NOMO-1 treated with dmso at 0.1 percent for 144 hours (cell line): ENCODE results near the gene CHST12.
A peak's percentile ranks its signal among the peaks of the same experiment; 100 is the strongest.
"Not testable (repeated sequence)": the region's sequence is repeated elsewhere in the genome, so short reads cannot be mapped to it uniquely, and the experiment has no call there.

Source experiments
- DNase-seq: peaks from one replicate; lab custom pipeline; 2025; ENCODE audit not compliant: unreplicated experiment; lab: John Stamatoyannopoulos, UW

Gene CHST12

DNA sequence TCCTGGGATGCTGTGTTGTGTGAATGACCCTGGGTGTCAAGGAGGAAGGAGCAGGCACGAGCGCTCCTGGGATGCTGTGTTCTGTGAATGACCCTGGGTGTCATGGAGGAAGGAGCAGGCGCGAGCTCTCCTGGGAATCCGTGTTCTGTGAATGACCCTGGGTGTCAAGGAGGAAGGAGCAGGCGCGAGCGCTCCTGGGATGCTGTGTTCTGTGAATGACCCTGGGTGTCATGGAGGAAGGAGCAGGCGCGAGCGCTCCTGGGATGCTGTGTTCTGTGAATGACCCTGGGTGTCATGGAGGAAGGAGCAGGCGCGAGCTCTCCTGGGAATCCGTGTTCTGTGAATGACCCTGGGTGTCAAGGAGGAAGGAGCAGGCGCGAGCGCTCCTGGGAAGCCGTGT lies 25.9 kb upstream of the CHST12 start:
- not testable (repeated sequence) for DNase-seq

DNA sequence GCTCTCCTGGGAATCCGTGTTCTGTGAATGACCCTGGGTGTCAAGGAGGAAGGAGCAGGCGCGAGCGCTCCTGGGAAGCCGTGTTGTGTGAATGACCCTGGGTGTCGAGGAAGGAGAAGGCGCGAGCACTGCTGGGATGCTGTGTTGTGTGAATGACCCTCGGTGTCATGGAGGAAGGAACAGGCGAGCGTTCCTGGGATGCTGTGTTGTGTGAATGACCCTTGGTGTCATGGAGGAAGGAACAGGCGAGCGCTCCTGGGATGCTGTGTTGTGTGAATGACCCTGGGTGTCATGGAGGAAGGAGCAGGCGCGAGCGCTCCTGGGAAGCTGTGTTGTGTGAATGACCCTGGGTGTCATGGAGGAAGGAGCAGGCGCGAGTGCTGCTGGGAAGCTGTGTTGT lies 25.3 kb upstream of the CHST12 start:
- DNase-seq = not testable (repeated sequence)

DNA sequence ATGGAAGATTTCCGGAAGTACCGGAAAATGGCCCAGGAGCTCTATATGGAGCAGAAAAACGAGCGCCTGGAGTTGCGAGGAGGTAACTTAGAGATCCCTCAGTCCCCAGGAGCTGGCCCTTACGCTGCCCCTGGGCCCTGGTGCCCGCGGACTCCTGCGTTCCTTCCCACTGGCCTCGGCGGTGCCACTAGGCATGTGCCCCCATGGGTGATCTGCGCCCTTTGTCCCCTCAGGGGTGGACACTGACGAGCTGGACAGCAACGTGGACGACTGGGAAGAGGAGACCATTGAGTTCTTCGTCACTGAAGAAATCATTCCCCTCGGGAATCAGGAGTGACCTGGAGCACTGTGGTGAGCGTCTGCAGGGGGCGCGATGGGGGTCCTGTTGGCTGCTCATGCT lies 24.2 kb upstream of the CHST12 start:
- no peak for DNase-seq

DNA sequence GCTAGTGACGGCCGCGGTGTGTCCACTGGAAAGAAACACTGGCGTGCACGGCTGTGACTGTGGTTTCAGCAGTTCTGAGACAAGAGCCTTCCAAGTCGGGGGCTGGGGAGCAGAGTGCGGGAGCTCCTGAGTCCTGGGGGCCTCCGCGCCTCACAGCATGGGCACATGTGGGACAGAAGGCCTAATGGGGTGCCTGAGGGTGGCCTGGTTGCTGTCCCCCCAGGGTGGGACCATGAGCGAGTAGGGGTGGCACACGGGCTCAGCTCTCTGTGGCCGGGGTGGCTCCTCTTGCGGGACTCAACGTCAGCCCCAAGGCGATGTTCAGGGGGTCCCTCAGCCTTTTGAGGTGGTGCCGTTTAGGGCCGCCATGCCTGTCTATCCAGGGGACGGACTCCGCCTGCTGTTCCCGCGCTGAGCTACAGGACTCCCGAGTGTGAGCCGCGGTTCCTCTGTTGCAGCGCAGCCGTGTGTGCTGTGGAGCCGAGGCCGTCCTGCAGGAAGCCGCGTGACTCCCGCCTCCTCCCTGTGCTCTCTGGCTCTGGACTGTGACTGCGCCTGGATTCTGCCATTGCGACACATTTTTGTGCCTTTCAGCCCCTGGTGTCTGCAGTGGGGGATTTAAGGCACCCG lies 23.5 kb upstream of the CHST12 start:
- DNase-seq = no peak

DNA sequence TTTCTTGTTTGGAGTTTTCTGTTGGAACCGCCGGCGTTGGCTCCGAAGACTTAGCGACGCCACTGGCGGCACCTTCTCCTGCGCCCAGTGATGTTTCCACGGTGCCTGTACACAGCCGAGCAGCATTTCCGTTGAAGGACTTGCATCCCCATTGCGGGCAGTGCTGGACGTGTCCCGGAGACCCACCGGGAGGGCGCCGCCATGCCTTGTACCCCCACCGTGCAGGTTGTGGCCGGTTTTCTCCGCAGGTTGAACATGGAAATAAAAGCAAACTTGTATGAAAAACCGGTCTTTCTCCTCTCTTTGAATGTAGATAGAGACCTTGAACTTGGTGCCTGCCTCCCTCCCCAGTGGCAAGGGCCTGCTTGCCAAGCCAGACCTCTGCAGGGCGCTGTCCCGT lies 22.9 kb upstream of the CHST12 start:
- no peak for DNase-seq

DNA sequence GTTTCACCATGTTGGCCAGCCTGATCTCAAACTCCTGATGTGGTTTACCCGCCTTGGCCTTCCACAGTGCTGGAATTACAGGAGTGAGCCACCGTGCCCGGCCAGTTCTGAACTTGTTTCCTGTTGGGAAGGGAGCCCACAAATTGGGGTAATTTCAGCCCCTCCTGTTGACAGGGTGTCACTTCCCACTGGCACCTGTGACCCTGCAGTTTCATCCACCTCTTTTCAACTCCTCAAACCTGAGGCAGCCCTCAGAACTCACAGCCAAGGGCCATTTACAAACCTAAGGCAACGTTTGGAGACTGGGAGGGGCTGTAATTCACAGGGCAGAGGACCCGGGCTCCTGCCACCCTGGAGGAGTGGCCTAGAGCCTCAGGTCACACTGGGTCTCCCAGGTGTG lies 22.2 kb upstream of the CHST12 start:
- DNase-seq = no peak

DNA sequence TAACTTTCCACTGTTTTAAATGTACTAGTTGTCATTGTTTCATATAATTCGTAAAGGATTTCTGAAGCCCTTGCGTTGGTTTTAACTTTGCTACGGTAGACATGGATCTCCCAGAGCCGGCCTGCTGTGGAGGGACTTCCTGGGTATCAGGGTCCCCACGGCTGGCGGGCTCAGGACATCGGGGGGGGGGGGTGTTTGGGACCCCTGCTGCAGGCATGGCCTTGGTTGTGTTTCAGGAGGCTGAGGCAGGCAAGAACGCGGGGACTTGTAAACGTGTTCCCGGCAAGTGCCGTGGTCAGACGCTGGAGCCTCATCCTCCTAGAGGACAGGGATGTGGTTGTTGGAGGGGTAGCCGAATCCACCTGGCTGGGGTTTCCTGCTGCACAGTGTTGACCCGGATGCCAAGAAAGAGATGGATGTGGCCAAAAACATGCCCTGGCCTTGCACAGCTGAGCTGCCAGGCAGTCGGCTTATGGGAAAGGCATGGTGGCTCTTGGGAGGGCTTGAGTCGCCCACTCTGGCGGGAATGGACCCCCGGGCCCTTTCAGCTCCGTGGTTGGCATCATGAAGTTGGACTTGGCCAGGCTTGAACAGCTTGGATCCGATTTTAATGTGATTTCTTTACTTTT lies 21.4 kb upstream of the CHST12 start:
- DNase-seq = no peak

DNA sequence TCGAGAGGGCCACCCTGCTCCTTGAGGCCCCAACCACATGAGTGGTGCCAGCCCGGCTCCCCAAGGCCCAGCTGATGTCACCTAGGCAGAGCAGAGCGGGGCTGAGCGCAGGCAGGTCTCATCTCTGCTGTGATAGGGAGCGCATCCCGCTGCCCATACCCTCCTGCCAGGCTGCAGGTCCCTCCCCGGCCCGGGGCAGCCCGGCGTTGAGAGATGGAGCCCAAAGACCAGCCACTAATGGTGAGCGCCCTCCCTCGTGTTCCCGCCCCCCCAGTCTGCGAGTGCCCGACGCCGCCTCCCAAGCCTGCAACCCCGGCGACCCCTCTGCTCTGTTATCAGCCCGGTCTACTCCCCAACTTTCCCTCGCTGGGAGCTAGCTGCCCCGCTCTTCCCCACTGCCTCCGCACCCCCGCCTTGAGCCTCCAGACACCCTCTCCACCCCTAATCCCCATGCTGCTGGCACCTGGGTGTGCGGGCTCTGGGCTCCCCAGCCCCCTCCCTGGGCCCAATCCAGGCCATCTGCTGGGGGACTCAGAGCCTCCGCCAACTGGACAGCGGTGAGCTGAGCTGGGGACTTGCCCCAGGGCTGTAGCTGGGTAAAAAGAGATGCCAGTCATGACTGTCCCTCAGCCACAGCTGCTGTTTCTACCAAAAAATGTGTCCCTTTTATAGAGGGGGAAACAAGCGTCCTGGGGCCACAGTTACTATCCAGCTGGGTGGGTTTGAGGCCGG lies 19.7 kb upstream of the CHST12 start:
- no peak for DNase-seq

DNA sequence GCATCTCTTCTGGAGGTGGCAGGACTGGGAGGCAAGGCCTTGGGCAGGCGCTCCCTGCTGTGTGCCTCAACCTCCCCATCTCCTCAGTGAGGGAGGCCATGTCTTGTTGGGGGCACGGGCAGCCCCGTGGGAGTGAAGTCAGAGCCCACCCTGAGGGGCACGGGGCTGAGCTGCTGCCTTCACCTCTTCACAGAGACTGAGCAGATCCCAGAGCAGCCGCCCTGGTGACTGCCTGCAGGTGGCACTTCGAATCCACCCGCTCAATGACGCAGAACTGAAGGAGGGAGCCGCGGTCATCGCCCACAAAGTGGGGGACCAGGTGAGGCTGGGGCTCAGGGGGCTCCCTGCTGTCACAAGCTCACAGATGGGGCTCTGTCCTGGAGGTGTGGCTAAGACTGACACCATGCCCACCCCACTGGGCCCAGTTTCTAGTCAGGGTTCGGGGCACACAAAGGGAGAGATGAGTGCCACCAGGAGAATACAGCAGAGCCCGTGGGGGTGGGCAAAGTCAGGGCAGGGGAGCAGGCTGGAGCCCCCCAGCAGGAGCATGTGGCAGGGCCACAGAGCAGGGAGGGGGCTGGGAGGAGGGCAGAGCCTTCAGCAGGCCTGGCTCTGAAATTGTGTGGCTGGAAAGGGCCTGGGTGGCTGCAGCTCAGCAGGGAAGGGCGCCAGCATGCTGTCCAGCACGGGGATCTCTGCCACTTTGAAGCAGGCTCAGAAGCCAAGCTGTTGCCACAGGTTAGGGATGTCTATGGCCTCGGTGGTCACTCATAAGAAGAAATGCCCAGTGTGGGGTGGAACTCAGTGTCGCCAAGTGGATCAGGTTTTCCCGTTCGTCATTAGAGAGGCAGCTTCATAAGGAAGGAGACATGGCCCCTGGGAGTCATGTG lies 18.8 kb upstream of the CHST12 start:
- no peak for DNase-seq

DNA sequence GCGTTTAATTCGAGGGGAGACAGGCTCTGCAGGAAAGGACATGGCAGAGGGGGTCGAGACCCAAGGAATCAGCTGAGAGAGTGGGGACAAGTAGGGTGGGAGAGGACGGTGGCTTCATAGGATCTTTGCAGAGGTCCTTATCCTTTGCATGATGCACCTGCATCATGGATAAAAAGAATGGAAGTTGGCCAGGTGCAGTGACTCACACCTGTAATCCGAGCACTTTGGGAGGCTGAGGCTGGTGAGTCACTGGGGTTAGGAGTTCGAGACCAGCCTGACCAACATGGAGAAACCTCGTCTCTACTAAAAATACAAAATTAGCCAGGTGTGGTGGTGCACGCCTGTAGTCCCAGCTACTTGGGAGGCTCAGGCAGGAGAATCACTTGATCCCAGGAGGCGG lies 17.3 kb upstream of the CHST12 start:
- not testable (repeated sequence) for DNase-seq

DNA sequence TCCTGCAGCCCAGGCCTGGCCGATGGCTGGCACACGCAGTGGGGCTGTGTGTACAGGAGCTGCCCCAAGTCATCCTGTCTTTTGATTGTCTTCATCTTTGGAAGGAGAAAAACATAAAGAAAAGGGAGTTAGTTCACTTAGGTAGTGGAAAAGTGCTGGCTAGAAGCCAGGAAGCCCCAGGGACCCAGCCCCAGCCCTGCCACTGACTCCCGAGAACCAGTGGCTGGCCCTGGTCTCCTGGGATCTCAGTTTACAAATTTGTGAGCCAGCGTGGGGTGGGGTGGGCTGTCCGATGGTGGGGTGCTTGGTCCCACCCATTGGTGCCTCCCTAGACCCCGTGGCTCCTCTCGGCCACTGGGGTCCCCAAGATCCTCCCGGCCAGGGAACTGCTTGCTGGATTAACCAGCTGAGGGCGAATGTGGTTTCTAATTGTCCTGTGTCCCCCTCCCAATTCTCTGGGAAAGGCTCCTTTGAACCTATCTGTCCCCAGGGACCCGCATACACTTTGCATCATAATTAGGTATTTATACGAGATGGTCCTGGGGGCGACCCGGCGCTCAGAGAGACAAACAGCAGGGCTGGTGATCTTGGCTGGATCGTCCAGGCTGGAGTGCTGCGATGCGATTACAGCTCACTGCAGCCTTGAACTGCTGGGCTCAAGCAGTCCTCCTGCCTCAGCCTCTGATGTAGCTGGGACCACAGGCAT lies 16.3 kb upstream of the CHST12 start:
- no peak for DNase-seq

DNA sequence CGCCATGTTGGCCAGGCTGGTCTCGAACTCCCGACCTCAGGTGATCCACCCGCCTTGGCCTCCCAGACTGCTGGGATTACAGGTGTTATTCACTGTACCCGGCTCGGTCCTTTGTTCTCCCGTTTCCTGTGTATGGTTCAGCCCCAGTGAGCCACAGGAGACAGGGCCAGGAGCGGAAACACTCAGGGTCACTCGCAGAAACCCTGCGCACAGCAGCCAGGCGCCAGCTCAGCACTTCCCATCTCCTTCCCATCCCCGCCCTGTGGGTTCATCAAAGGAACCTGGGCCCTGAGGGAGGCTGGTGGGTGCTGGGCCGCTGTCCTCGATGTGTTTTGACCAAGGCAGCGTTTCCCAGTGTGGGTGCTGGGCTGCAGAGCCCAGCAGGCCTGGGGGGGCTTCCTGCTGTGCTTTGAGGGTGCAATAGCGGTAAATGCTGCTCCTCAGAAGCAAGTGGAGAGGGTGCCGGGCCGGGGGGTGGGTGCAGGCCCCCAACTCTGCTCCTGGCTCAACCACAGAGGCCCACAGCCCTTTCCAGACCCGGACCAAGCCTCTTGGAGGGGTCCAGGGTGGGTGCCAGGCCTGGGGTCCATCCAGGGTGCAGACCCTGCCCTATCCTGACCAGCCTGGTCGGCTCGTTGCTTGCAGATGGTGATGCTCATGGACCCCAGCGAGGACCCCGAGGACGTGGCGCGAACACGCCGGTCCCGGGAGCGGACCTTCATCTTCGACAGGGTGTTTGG lies 15.3 kb upstream of the CHST12 start:
- DNase-seq = no peak

DNA sequence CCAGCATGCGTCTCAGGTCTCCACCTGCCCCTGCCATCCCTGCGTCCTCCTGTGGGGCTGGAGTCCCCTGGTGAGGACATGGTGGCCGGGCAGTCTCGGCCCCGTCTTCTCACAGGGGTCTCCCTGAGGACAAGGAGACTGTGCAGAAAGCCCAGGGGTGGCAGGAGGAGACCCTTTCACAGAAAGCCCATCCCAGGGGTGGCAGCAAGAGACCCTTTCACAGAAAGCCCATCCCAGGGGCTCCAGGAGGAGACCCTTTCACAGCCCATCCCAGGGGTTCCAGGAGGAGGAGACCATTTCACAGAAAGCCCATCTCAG lies 14.8 kb upstream of the CHST12 start:
- no peak for DNase-seq

DNA sequence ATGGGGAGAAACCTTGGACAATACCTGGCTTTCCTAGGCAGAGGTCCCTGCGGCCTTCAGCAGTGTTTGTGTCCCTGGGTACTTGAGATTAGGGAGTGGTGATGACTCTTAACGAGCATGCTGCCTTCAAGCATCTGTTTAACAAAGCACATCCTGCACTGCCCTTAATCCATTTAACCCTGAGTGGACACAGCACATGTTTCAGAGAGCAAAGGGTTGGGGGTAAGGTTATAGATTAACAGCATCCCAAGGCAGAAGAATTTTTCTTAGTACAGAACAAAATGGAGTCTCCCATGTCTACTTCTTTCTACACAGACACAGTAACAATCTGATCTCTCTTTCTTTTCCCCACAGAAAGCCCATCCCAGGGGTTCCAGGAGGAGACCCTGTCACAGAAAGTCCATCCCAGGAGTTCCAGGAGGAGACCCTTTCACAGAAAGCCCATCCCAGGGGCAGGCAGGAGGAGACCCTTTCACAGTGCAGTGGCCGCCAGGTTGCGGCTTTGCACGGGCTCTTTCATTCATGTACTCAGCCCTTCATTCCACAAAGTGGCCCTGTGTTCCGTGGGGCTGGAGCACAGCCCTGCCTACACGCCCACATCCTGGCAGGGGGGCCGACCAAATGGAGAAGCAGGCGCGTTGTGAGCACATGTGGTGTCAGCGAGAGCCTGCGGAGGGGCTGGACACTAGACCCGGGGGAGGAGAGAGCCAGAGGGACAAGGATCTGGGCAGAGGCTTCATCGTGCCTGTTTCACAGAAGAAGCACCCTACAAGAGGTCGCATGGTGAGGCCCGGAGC lies 13.2 kb upstream of the CHST12 start:
- DNase-seq = not testable (repeated sequence)

DNA sequence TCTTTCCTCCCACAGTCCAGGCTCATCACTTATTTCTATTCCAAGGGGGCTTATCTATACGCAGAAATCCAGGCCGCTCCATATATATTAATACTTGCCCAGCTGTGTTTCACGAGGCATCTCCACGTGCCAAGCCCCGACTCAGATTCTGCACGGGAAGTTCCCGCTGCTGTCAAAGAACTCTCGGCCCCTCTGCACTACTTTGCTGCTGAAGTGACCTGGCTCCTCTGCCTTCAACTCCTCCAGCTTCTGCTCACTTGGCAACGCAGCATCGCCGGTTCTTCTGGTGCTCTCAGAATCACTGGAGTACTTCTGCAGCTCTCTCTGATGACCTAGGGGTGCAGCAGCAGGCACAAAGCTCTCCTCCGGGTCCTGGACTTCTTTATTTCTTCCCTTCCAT lies 9.7 kb upstream of the CHST12 start:
- DNase-seq = no peak

DNA sequence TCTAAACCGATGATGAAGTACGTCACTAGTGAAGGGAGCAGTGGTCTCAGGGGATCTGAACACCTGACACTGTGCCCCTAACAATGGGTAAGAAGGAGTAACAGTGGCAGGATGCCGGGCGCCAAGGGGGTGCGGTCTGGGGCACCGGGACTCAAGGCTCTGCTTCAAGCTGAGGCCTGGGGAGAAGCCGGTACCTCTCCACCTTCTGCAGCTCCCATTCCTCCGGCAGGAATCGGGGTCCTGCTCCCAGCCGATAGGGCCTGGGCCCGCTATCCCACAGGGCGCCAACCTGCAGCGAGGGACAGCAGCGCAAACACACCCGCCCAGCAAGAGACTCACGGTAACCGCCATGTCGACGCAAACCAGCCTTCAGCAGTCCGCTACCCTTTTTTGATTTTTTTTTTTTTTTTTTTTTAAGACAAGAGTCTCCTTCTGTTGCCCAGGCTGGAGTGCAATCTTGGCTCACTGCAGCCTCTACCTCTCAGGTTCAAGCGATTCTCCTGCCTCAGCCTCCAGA lies 8.8 kb upstream of the CHST12 start:
- no peak for DNase-seq

DNA sequence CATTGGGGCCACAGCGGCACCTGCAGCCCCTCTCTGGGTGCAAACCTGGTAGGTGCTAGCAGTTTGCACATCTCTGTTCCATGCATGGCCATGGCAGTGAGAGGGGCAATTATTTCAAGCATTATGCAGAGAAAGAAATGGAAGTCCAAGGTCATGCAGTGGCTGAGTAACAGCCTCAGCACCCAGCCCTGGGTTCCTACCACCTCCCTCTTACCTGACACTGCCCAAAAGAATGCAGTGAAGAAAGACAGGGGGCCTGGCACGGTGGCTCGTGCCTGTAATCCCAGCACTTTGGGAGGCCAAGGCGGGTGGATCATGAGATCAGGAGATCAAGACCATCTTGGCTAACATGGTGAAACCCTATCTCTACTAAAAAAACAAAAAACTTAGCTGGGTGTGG lies 4.9 kb upstream of the CHST12 start:
- DNase-seq = no peak

DNA sequence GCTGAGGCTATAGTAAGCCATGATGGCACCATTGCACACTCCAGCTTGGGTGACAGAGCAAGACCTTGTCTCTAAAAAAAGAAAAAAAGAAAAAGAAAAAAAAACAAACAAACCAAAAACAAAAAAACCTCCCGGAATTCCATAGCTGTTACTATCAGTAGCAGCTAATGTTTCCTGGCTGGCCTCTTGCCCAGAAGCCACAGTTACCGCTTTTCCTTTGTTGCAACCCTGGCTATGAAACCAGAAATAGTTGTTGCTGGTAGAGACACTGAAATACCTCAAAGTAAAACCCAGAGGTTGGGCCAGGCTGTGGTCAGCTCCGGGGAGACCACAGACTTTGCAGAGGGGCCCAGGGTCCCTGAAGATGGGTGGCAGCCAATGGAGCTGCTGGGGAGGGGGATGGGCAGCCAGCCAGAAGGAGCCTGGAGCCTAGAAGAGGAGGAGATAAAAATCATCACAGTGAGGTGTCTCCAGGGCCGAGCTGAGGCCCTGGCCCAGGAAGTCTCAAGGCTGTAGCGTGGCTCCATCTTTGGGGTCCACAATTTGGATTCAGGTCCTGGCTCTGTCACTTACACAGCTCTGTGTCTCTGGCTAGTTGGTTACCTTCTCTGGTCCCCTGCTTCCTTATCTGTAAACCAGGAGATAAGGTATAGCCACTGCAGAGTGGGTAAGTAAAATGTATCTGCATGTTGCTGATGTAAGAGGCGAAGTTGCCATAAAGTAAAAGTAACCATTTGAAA lies 3.4 kb upstream of the CHST12 start:
- DNase-seq = peak; percentile 85

DNA sequence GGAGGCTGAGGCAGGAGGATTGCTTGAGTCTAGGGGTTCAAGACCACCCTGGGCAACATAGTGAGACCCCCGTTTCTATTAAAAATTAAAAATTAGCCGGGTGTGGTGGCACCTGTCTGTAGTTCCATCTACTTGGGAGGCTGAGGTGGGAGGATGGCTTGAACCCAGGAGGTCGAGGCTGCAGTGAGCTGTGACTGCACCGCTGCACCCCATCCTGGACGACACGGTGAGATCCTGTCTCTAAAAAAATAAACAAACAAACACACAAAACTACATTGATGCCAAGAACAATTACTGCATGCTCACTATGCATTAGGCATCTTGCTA lies 761 bp upstream of the CHST12 start:
- DNase-seq = no peak
